ENCODE data around the gene UMODL1.

DNA sequence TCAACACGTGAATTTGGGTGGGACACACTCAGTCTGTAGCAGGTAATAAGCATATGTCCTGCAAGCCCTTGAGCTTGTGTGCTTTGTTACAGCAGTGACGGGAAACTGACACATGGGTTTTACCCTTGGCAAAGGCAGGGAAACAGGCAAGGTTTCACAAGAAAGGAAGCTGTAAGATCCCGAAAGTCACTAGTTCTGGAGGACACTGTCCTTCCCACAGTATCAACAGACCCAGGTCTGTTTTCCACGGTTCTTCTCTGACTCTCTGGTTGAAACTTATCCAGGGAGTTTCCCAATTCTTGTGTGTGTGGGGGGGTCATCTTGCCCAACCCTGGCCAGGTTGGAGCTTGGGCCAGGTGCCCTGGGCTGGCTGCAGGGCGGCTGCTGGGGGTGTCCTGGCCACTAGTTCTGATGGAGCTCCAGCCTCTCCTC, 31.6 kb upstream of the UMODL1 start:
- no peak for TF ChIP-seq RB1 (IDR thresholded peaks at IDR 0.05; ENCODE audit: borderline replicate concordance)
- no peak for TF ChIP-seq CTCF (IDR thresholded peaks at IDR 0.05 in 2 of 3, conservative IDR thresholded peaks at IDR 0.05 in 1 of 3; ENCODE audit: control insufficient read depth in 2 of 3, extremely low read depth in 1 of 3, insufficient read depth in 1 of 3, low read depth in 3 of 3, low read length in 3 of 3)
- no peak for TF ChIP-seq DPF2 (IDR thresholded peaks at IDR 0.05)

All from GM12878 (cell line).